HuH-7 (cell line): ENCODE data around the gene NACA2.
"Not testable (repeated sequence)": the region's sequence is repeated elsewhere in the genome, so short reads cannot be mapped to it uniquely, and the experiment has no call there.

ENCODE experiments used
- DNase-seq: peaks from one replicate; pipeline ENCODE4 v3.0.0; 2011; ENCODE audit warnings: low spot score

NACA2 gene

DNA sequence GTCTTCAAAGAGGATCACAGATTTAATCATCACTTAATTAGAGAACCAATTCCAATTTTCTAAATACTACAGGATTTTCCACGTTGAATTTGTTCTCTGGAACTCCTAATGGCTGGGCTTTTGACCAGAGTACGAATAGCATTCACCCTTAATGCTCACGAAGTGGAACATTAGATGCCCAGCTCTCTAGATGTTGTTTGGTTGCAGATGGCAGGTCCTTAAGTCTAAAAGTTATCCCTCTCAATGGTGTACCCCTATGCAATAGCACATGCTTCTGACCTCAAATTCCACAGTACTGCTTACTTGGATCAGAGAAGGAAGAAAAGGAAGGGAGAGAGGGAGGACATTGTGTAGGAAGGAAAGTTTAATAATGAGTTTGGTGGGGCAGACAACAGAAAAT, 8.6 kb upstream of the NACA2 start:
- no peak for DNase-seq

DNA sequence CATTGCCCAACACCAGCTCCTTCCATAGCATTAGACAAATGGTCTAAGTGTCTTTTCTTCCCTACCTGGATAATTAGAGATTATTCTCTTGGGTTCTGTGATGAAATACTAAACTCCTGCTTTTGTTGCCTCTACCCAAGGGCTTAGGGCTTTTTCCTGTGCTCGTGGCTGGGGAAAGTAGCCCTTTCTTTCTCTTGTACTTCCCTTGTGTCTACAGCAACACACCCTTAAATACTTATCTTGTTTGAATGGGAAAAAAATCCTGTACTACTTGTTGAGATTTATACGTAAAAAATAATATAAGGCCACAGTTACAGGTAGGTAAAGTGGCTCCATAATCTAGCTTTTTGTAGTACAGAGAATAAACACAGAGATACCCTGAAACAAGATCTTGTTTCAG, 7.0 kb upstream of the NACA2 start:
- no peak for DNase-seq

DNA sequence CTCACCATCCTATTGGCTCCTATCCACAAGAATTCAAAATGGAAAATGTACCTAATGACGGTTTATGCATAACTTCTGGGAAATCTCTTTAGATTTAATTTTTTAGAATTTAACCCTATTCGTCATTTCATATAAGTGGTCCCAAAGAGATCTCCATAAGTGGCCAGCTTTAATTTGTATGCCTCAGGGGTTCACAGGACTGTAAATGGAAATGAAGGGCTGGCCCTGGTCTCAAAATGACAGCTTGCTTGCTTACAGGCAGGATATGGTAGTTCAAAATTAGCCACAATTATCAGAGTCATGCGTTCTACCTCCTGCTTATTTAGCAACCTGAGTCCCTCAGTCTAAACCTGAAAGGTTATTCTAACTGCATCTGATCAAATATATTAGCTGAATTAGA, 6.6 kb upstream of the NACA2 start:
- no peak for DNase-seq

DNA sequence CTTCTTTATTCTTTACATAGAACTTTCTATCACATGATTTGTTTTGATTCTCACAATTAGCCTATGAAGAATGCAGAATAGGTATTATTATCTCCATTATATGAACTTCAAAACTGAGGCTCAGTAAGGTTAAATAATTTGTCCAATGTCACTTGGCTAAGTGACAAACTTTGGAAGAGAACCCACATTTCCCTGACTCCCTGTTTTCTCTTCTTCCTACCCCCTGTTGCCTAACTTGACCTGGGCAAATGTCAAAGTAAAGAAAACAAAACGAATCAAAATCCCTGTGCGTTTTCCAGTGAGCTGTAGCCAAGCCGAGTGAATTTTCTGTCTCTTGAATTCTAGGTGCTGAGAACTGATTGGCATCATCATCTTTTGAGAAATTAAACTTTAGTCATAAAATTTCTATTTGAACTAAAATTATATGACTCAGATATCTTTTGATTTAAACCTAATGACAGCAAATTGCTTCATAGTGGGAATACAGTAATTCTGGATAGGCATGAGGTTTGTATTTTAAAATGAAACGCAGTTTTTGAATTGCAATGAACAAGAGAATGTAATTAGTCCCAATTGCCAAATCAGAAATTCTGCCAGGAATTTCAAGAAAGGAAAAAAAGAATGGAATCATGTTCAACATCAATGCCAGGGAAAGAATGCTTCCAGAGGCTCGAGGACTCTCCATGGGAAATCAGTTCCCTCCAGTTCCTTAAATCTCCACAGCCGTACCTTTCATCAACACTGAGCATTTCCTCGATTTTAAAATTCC, 4.6 kb upstream of the NACA2 start:
- no peak for DNase-seq

DNA sequence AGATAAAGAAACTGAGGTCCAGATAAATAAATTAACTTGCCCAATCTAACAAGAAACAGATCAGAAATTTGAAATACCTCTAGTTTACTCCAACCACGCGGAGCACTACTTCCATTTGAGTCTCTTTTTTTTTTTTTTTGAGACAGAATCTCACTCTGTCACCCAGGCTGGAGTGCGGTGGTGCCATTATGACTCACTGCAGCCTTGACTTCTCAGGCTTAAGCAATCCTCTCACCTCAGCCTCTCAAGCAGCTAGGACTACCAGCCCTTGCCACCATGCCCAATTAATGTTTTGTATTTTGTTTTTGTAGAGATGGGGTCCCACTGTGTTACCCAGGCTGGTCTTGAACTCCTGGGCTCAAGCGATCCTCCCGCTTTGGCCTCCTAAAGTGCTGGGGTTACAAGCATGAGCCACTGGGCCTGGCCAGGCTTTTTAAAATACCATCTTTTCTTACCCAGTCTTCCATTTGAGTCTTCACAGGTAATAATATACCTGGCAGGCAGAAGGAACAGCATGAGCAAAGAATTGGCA, 3.3 kb upstream of the NACA2 start:
- no peak for DNase-seq

DNA sequence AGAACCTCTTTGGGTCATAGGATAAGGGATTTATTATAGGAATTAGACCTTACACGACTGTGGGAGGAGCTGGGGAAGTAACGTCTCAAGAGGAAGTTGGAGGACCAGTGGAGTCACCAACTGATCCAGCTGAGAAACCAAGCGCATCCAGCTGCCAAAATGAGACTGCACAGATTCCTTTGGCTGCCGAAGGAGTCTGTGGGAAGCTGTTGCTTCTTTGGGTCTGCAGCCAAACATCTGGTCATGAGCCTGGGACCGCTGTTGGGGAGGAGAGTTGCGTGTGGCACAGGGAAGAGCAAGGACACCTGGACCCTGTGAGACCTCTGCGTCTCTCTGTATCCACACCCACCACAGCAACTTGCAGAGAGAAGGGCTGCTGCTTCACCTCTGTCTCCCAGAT, 2.4 kb upstream of the NACA2 start:
- DNase-seq: no peak

DNA sequence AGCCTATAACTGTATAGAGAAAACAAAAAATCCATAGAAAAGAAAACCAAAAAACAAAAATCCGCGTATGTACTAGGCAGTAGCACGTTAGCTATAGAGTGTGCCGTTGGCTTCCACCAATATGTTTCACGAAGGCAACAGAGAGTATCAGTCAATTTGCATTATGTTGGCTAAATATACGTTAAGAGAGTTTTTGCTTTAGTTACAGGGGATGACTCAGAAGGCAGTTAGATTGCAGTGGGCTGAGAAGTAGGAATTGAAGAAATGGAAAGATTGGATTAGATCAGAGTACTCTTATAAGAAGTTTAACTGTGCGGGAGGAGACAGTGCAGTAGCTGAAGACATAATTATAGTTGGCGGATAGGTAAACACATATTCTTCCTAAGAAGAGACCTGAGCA, 911 bp upstream of the NACA2 start:
- no peak for DNase-seq

DNA sequence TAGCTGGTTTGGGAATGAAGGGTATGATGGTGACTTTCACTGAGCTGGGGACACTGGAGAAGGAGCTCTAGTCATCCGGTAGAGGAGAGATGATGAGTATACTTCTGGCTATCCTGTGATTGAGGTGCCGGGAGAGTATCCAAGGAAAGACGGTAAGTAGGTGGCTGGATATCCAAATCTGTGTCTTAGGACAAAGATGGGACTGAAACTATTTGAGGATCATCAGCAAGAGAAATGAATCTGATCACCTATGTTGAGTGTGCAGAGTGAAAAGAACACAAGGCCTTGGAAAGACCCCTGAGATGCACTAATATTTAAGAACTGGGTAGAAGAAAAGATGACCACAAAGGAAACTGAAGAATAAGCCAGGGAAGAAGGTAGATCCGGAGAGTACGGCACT, 1.0 kb downstream of the NACA2 start:
- DNase-seq: no peak

DNA sequence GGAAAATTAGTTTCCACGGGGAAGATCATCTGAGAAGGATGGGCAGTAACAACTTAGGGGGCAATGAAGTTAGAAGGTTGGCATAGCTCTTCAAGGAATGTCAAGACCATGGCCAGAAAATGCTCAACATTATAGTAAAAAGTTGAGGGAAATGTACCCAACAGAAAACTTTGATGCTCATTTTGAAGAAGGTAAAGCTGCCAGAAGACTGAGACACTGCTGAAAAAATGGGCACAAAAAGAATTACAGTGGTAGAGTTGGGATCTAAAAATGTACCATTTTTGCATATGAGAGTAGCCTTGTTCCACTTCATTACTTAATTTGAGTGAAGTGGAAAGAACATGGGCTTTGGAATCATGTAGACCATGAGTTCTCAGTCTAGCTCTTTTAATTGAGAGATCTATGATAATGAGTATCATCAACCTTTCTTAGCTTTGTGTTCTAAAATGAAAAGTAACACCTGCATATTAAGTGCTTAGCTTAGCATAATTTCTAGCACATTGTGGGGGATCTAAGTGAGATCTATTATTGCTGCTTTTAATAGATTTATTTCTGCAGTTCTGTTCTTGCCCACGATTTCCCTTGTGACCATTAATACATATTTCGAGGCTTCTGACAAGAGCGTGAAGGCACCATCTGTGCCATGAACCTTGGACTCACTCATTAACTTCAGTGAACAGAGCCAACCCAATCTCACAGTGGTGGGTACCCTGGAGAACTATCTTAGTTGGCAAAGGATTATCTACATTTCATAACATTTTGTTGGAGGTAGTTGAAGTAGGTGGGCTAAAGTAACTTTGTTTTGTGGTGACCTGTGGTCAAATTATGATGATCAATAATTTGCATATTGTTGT, 3.0 kb downstream of the NACA2 start:
- DNase-seq: no peak

DNA sequence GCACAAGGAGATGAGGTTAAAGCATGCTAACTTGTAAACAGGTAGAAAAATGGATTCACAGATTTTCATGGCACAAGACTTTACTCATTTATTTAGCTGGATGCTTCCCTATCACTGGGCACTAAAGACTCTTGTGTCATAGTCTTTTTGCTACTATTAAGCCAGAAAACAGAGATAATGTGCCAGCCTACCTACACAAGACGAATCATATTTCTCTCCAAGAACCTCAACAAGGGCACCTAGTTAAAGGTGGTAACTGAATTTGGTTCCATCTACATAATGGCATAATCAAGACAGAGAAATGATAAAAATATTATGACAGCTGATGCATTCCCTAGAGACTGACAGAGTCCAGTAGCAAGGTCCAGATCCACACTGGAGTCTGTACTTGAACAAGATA, 3.8 kb downstream of the NACA2 start:
- no peak for DNase-seq

DNA sequence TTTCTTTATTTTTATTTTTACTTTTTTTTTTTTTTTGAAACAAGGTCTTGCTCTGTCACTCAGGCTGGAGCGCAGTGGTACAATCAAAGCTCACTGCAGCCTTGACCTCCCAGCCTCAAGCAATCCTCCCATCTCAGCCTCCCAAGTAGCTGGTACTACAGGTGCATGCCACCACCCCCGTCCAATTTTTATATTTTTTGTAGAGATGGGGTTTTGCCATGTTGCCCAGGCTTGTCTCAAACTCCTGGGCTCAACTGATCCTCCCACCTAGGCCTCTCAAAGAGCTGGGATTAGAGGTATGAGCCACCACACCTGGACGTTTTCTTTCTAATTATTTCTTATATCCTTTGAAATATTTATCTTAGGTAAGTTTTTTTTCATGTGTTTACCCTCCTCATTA, 4.4 kb downstream of the NACA2 start:
- not testable (repeated sequence) for DNase-seq

DNA sequence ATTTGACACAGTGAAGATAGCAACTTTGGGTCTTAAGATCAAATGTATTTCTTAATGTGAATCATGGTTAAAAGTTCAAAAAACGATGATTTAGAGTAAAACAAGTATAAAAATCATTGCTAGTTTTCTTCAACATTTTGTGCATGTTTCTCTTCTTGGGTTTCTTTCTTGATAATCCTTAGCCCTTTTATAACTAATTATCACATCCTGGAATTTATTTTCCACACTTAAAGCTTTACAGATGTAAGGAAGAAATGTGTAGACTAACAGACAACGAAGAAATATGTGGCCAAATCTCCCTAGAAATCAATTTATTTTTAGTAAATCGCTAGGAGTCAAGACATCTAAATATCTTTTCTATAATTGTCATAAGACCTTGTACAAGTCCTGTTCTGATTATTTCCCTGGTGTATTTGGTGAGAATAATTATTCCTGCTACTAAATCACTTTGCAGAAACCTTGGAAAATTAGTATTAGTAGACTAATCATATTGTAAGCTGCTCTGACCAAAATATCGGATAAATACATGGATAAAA, 4.9 kb downstream of the NACA2 start:
- DNase-seq: no peak

DNA sequence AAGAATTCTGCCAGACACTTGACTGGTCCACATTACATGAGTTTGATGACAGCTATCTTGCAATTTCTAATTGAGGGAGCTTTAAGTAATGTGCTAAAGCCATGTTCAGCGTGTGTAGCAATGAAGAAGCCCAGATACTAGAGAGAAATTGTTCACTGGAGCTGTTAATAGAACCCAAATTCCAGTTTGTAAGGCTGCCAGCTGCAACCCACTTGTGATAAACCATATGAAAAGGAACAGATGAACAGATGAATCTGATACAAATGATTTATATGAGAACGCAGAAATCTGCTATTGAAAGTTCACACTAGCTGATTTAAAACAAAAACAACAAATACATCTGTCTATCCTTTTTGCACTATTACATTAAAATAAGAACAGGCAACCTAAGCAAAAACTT, 6.2 kb downstream of the NACA2 start:
- no peak for DNase-seq

DNA sequence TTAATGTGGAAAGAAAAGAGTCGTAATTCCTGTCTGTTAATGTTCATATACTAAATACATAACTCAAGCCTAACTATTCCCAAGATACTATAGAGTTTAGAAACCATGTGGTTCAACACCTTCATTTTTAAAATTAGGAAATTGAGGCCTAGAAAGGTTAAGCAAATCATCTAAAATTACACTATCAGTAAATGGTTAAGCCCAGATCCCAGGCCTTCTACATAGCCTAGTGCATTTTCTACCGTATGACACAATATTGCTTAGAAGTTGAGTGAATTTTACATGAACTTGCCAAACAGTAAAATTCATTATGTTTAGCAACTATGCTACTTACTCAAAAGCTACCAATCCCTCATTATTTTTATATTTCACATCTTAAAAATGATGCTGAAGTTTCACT, 6.8 kb downstream of the NACA2 start:
- no peak for DNase-seq

DNA sequence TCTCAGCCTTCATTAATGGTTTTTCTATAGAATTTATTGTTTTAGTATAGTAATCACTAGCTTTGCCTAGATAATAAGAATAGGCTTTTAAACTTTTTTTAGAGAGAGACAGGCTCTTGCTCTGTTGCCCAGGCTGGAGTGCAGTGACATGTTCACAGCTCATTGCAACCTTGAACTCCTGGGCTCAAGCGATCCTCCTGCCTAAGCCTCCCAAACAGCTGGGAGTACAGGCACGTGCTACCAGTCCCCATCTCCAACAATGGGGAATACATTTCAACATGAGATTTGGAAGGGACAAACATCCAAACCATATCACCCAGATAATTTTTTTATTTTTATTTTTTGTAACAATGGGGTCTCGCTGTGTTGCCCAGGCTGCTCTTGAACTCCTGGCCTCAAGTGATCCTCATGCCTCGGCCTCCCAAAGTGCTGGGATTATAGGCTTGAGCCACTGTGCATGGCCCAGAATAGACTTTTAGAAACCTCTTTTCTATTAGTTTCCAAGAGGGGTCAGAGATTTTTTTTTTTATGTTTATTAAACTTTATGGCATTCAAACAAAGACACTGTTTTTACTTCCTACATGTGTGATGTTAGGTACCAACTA, 7.3 kb downstream of the NACA2 start:
- DNase-seq: no peak

DNA sequence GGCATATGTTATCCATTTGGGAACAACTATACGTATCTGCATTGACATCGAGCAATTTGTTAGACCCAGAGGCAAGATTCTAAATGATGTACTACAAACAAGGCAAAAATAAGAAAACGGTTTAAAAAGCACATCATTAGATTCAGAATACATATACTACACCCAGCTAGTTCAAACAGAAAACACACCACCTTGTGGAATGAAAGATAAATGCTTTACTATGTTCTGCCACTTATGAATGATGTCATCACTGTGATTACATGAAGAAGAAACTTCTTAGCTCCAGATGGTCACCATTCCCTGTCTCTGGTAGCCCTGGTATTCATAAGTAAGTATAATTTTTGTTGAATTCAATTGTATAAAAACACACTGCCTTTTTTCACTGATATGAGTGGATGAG, 7.8 kb downstream of the NACA2 start:
- peak; percentile 58 for DNase-seq

DNA sequence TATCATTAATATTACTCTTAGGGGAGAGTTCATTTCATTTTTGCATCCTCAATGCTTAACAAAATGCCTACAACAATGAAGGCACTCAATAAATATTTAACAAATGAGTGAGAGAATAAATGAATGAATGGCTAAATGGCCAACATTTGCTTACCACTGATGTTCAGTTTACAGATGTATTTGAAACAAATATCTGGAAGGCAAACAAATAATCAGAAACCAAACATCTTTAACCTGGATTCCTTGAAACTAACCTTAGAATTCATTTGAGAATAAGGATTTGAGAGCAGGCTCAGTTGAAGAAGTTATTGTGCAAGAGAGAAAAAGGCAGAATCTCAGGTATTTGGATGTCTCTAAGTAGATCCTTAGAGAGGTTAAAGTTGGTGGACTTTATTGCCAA, 8.4 kb downstream of the NACA2 start:
- DNase-seq: no peak

DNA sequence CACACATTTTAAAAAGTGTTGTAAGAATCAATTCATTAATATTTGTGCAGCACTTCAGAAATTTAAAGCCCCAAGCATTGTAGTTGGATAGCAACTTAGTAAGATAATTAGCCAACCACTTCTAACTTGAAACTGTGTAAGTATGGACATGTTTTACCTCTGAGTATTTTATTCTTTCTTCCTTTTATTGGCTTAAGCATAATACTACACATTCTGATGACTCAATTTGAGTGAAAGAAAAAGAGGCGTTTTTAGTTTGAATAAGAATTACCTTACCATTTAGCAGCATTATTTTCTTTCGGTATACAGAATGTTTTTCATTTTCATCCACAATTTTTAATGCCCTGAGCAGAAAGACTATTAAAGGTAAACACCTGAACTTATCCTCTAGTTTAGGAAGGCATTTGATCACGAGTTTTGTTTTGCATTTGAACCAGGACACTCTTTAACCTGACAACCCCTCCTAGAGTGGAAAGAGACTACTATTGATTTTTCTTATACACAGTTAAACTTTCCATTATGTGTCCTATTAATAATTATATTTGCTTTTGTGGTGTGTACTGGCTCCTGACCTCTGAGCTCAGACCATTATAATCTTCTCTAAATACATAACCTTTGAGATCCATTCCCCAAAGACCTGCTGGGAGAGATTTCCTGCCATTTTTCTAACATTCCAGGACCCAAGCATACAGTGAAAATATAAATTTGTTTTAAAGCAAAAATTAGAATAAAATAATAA, 9.2 kb downstream of the NACA2 start:
- DNase-seq: no peak

DNA sequence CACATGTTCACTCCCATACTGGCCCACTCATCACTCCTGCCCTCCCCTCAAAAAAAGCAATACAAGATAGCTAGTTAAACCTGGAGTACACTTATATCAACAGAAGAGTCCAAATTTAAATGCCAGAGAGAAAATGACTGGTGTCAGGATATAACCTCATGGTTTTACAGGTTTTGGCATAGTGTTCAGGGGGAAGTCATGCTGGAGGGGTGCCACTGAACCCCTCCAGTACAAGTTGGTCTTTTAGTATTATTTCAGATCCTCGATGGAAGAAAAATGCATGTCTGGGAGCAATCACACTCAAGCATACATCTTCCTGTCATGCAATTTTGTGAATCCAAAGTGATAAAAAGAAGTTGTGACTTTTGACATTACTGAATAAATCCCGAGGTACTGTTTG, 10.5 kb downstream of the NACA2 start:
- DNase-seq: no peak

DNA sequence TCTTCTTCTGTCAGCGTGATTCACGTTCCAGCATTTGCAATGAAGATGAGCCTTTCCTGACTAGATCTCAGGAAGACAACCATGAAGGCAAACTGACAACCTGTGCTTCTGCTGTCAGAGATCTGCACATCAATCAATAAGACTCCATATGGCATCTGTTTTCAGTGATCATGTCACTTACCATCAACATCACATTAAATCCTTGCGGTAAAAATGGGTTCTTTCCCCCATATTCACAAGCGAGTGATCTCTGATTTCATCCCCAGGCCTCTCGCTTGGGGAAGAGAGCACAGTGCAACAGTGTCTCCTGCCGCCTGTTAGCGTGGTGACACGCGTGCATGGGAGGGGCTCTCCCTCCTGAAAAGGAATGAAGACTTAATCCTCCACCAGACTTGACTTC, 11.1 kb downstream of the NACA2 start:
- DNase-seq: no peak

DNA sequence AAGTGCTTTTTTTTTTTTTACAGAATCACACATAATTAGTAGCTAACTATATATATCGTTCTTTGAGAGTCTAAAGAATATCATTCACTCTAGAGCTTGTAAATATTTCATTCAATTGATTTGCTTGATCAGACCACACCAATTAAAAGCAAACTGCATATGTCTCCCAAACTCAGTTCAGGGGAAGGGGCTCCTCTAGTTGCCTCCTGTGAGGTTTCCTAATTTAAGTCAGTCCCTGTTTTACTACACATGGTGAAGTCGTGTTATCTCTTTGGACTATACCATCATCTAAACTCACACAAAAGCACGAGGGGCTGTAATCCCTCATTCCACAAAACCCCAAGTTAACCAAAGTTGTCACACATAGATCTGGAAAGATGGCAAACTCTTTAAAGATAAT, 11.7 kb downstream of the NACA2 start:
- no peak for DNase-seq

DNA sequence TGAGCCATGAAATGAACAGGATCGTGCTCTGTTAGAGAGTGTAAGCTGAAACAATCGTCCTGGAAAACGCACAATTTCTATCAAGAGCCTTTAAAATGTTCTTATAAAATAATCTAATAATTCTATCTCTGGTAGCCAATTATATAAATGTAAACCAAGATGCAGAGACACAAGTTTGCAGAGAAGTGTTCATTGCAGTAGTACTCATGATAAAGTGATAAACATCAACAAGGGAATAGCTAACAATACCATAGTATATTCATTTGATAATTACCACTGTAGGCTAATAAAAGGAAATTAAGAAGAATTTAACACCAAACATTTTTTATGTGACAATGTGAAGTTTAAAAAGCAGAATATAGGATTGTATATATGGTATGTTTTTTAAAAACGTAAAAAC, 12.4 kb downstream of the NACA2 start:
- no peak for DNase-seq
